ENCODE data around the gene TTC3. TPM values are rescaled to one million over a fixed set of nuclear protein-coding genes. Genes with fewer than 3 reads are reported as not detected.
"Not testable (repeated sequence)": the region's sequence is repeated elsewhere in the genome, so short reads cannot be mapped to it uniquely, and the experiment has no call there.

Gene TTC3
- total RNA-seq, 1 donor from 2014 or later: 255 TPM

- Mint-ChIP-seq H3K9me3 (ENCODE audit: low read depth) (no peaks in the 10 kb centered on the region), H3K4me3 (ENCODE audit: low read depth) (peak overlapping the region; percentile 67), H3K27ac (no peak overlapping the region), H3K36me3 (ENCODE audit: insufficient read depth) (peaks cover 44% of the 10 kb centered on the region), H3K27me3 (no peaks in the 10 kb centered on the region), H3K4me1 (ENCODE audit: low read depth) (no peaks in the 10 kb centered on the region)
- peak; percentile 35 for DNase-seq (ENCODE audit: low spot score, unreplicated experiment)
- no peak for TF ChIP-seq CTCF (IDR thresholded peaks at IDR 0.05; ENCODE audit: unreplicated experiment)
Measured at GRCh38 chr21:37220981-37221664, 148.1 kb downstream of the TTC3 start.

- not testable (repeated sequence) for H3K27me3 Mint-ChIP-seq; DNase-seq (ENCODE audit: low spot score, unreplicated experiment); H3K27ac Mint-ChIP-seq; H3K4me1 Mint-ChIP-seq (ENCODE audit: low read depth); H3K4me3 Mint-ChIP-seq (ENCODE audit: low read depth); H3K9me3 Mint-ChIP-seq (ENCODE audit: low read depth)
- H3K36me3 Mint-ChIP-seq (ENCODE audit: insufficient read depth): peaks cover 49% of the 10 kb centered on the region
Measured at GRCh38 chr21:37222248-37222647, 149.2 kb downstream of the TTC3 start.

GRCh38 chr21:37223804-37224345 is 150.8 kb downstream of the TTC3 start:
- Mint-ChIP-seq H3K9me3 (ENCODE audit: low read depth) (no peaks in the 10 kb centered on the region), H3K27me3 (no peaks in the 10 kb centered on the region), H3K27ac (no peak overlapping the region), H3K36me3 (ENCODE audit: insufficient read depth) (peaks cover 57% of the 10 kb centered on the region), H3K4me1 (ENCODE audit: low read depth) (no peaks in the 10 kb centered on the region), H3K4me3 (ENCODE audit: low read depth) (no peak overlapping the region)
- DNase-seq (ENCODE audit: low spot score, unreplicated experiment): no peak
- no peak for TF ChIP-seq CTCF (IDR thresholded peaks at IDR 0.05; ENCODE audit: unreplicated experiment)

GRCh38 chr21:37224861-37225839 is 152.1 kb downstream of the TTC3 start:
- DNase-seq (ENCODE audit: low spot score, unreplicated experiment): no peak
- H3K4me3 Mint-ChIP-seq (ENCODE audit: low read depth): no peak overlapping the region
- no peaks in the 10 kb centered on the region for H3K9me3 Mint-ChIP-seq (ENCODE audit: low read depth)
- H3K27ac Mint-ChIP-seq: no peak overlapping the region
- no peak for TF ChIP-seq CTCF (IDR thresholded peaks at IDR 0.05; ENCODE audit: unreplicated experiment)
- H3K36me3 Mint-ChIP-seq (ENCODE audit: insufficient read depth): peaks cover 59% of the 10 kb centered on the region
- H3K4me1 Mint-ChIP-seq (ENCODE audit: low read depth): no peaks in the 10 kb centered on the region
- H3K27me3 Mint-ChIP-seq: no peaks in the 10 kb centered on the region

GRCh38 chr21:37226041-37226920 is 153.2 kb downstream of the TTC3 start:
- Mint-ChIP-seq H3K36me3 (ENCODE audit: insufficient read depth) (peaks cover 58% of the 10 kb centered on the region), H3K4me1 (ENCODE audit: low read depth) (peaks cover 10% of the 10 kb centered on the region), H3K4me3 (ENCODE audit: low read depth) (no peak overlapping the region), H3K27ac (no peak overlapping the region), H3K27me3 (peaks cover 4% of the 10 kb centered on the region), H3K9me3 (ENCODE audit: low read depth) (no peaks in the 10 kb centered on the region)
- no peak for DNase-seq (ENCODE audit: low spot score, unreplicated experiment)
- TF ChIP-seq CTCF (IDR thresholded peaks at IDR 0.05; ENCODE audit: unreplicated experiment): no peak

All from progenitor cell of endocrine pancreas (in vitro differentiated cells).